Choroid plexus epithelial cell (primary cell): ENCODE measurements around the gene IQCM.

Experiments used
- DNase-seq: peaks from one replicate; pipeline ENCODE4 v3.0.0-alpha.2; 2010; ENCODE audit warnings: low read depth
- H3K4me3 ChIP-seq: 2 replicates; pipeline ENCODE4 v1.5.1; 2011; ENCODE audit warnings: low read depth, mild to moderate bottlenecking, control low read depth, low read length, moderate library complexity
- CTCF ChIP-seq: conservative IDR thresholded peaks from 2 replicates; pipeline ENCODE4 v1.5.1; 2011; ENCODE audit warnings: low read depth, mild to moderate bottlenecking, control low read depth, inconsistent platforms, low read length, moderate library complexity

Gene IQCM

GRCh38 chr4:149631629-149632028, 184.0 kb downstream of the IQCM start:
- no peak overlapping the region for H3K4me3 ChIP-seq
- no peak for TF ChIP-seq CTCF
- DNase-seq: no peak

- DNase-seq: no peak
- no peak for TF ChIP-seq CTCF
- H3K4me3 ChIP-seq: no peak overlapping the region
Observed at GRCh38 chr4:149630064-149630463, 185.6 kb downstream of the IQCM start.

- peak; percentile 26 for DNase-seq
- H3K4me3 ChIP-seq: no peak overlapping the region
- TF ChIP-seq CTCF: no peak
Observed at GRCh38 chr4:149605601-149606378, 209.9 kb downstream of the IQCM start.

- TF ChIP-seq CTCF: no peak
- DNase-seq: no peak
- H3K4me3 ChIP-seq: no peak overlapping the region
Observed at GRCh38 chr4:149604827-149605226, 210.8 kb downstream of the IQCM start.

- TF ChIP-seq CTCF: no peak
- no peak for DNase-seq
- no peak overlapping the region for H3K4me3 ChIP-seq
Observed at GRCh38 chr4:149595500-149595899, 220.1 kb downstream of the IQCM start.

- TF ChIP-seq CTCF: no peak
- no peak for DNase-seq
- H3K4me3 ChIP-seq: no peak overlapping the region
Observed at GRCh38 chr4:149589826-149590225, 225.8 kb downstream of the IQCM start.

GRCh38 chr4:149584722-149585121, 230.9 kb downstream of the IQCM start:
- no peak overlapping the region for H3K4me3 ChIP-seq
- no peak for DNase-seq
- TF ChIP-seq CTCF: no peak
